HG03159 (cell line): Measurements from ENCODE around the gene DOK7.
"Not testable (repeated sequence)": the region's sequence is repeated elsewhere in the genome, so short reads cannot be mapped to it uniquely, and the experiment has no call there.

ENCODE experiments used
- ATAC-seq: cut with Tn5 transposase; IDR thresholded peaks from one replicate; pipeline ENCODE4 v1.9.1; 2021; ENCODE audit warnings: mild to moderate bottlenecking, moderate library complexity; ENCODE audit not compliant: unreplicated experiment

Gene DOK7

DNA sequence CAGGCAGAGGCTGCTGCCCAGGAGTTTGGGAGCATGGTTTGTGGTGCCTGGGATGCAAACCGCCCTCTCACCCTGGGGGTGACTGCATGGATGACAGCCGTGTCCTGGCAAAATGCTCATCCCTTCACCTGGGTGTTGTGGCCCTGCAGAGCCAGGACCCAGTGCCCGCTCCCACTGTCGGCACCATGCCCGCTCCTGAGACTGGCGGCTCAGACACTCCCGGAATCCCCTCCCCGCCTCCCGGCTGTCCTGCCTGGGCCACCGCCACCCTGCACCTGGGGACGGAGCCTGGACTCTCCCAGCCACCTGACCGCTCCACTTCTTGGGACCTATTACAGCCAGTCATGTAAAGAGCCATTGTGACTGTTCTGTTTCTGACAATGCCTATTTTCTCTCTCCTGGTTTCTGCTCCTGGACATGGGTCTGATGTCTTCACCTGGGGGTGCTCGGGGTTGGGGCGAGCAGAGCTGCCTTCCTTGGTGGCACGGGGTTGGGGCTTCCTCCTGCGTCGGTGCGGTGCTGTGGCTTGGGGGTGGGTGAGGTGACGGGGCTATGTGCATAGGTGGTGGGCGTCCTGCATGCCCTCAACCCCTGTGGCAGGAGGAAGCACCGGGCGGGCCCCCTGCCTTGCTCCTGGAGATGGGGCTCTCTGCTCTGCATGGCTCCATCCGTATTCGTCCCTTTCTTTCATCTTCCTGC lies 38.2 kb downstream of the DOK7 start:
- no peak for ATAC-seq

DNA sequence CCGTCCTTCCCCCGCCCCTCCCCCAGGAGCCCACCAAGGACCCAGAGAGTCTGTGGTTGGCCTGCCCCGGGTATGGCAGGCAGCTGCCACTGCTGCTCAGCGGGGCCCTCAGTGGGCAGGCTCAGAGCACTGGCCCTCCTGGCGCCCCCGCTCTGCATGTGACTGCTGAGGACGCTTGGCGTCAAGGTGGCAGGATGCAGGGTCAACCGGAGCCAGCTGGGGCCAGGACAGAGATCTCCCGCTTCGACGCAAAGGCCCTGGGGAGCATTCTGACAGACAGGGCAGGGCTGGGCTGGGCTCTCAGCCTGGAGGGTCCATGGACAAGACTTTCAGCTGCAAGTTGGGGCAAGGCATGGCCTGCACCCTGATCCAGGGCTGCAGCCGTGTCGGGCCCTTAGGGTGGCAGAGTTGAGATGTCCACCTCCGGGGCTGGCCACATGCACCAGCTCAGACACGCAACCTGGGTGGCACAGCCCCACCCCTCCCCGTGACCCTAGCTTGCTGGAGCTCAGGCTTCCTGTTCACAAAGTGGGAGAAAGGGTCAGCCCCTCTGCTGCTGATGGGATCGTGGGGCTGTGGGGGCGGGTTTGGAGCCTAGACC lies 38.8 kb downstream of the DOK7 start:
- no peak for ATAC-seq

DNA sequence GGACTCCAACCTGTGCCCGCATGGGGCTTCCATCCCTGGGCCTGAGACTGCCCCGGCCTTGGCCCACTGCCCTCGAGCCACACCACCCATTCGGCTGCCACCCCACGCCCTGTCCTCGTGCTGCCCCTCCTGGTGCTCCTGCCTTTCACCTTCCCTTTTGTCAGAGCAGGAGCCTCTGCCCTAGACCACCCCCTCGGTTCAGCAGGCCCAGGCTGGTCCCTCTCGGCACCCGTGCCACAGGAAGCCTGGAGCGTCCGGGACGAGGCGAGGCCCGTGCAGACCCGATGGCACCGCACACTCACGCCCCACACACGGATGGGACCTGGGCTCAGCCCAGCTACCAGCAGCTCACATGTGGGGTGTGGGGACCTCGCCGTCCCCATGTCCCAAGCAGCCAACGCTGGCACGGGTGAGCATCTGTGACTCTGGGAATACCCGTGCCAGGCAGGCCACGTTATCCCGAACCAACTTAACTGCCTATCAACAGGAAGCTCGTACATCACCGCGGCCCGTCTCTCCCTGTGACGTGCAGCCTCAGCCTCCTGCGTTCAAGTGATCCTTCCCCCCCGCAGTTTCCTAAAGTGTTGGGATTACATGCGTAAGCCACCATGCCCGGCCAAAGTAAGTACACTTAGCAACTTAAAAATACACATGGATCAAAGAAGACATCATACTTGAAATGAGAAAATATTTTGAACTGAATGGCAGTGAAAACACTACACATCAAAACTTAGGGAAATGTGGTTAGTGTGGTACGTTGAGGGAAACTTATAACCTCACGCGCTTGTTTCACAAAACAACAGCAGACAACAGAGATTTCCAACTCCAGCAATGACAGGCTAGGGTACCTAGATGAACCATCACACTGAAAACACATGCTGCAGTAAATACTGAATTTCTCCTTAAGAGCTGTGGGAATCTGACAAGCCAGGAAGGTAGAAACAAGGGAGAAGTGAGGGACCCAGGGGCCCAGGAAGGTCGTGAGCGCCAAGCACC lies 40.1 kb downstream of the DOK7 start:
- ATAC-seq, result no peak

DNA sequence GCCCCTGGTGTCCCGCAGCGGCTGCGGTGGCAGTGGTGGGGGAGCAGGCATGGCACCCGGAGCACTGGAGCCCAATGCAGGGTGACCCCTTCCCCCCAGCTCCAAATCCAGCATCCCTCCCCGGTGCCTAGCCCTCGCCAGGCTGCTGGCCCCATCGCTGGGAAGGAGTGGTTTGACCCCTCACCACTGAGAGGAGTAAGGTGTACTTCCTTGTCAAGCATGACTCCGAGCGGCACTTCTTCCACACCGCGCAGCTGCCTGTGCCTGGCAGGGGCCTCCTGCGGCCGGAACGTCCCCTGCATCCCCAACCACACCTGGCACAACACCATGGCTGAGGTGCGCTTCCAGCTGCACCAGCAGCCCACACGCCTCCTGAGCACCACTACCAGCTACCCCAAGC lies 42.1 kb downstream of the DOK7 start:
- no peak for ATAC-seq

DNA sequence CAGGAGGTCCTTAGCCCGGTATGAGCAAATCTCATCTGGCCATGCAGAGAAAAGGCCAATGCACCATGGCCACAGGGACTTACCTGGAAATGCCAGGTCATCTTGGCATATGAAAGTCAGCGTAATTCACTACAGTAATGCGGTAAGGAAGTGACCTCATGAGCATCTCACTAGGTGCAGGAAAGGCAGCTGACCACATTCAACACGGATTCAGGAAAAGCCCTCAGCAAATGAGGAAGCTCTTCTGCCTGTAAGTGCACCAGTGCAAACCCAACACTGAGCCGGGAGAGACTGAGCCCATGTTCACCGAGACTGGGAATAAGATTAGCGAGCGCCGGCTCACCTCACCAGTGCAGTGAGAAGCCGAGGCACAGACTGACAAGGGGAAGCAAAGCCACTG lies 45.4 kb downstream of the DOK7 start:
- ATAC-seq, result no peak

DNA sequence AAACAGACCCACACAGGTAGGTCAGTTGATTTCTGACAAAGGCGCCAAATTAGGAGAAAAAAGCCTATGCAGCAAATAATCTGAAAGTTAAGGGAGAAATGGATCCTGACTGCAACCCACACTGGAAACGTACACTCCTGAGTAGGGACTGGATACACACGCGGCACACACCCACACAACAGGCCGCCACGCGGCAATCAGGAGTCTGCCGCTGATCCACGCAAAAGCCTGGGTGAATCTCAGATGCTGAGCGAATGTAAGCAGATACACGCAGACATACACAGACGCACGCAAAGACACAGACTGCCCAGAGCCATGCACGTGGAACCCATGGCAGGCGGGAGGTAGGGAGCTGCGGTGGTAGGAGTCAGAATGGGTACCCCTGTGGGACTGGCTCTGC lies 47.4 kb downstream of the DOK7 start:
- ATAC-seq, result no peak

DNA sequence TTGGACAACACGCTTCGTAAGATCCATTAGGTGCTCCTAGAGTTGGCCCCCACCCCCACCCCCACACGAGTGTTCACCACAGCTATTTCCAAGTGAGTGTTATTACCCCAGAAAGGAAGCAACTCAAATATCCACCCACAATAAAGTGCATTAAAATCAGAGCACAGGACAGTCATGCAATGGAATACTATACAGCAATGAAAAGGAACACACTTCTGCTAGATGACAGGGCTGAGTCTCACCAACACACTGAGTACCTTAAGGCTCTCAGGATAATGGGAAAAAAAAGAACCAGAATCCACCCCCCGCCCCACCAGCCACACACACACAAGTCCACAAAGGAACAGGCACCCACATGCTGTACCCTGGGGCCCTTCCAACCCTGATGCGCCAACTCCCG lies 48.1 kb downstream of the DOK7 start:
- ATAC-seq, result no peak

DNA sequence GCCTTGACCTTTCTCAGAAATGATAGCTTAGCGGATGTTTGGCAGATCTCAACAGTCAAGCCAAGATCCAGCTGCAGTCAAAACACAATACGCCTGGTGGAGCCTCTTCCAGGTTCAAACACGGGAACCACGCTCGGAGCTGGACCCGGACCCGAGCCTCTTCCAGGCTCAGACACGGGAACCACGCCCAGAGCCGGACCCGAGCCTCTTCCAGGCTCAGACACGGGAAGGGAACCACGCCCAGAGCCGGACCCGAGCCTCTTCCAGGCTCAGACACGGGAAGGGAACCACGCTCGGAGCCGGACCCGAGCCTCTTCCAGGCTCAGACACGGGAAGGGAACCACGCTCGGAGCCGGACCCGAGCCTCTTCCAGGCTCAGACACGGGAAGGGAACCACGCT lies 48.5 kb downstream of the DOK7 start:
- not testable (repeated sequence) for ATAC-seq

DNA sequence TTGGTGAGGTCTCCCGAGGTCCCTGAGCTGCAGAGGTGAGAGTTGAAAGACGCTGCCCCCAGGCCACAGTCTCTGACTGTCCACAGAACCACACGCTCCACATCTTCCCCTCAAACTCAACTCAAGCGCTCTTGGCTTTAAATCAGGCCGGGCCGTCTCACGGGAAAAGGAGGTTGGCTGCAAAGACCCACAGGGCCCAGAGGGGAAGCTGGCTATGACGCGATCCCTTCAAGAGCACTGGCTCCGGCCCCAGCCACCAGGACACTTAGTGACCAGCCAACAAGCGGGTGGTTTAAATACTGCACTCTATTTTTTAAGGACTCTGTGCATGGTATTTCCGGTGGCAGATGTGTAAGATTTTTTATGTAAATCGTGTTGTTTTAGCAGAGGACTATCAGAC lies 49.2 kb downstream of the DOK7 start:
- ATAC-seq, result no peak

DNA sequence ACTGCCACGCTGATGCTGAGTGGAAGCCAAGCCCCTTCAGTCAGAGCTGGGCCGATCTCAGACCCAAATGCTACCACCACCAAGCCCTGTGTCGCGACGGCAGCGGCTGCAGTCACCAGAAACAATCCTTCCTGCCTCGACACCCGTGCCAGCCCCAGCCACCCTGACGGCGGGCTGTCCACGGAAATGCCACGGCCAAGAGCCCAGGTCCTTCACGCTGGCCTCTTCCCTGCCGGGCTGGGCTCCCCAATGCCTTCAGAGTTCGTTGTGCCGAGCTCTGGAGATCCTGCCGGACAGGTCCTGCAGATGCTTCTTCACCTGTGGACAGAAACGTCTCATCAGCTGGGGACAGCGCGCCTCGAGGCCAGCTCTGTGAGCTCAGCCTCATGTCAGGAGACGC lies 49.6 kb downstream of the DOK7 start:
- no peak for ATAC-seq

DNA sequence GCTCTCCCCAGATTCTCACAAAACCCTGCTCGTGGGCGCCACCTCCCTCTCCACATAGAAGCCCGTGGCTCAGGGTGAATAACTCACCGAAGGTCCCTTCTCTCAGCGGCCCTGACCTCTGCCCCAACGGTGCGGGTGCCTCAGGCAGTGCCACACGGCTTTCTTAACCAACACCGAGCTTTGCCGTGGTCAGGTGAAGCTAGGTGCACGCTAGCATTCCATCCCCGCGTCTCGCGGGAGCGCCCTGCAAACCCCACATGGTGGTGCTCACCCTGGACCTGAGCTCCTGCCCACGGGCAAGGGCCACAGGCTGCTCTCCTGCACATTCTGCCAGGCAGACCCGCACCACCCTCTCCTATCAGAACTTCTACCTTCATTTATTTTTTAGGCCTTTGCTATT lies 50.7 kb downstream of the DOK7 start:
- no peak for ATAC-seq

DNA sequence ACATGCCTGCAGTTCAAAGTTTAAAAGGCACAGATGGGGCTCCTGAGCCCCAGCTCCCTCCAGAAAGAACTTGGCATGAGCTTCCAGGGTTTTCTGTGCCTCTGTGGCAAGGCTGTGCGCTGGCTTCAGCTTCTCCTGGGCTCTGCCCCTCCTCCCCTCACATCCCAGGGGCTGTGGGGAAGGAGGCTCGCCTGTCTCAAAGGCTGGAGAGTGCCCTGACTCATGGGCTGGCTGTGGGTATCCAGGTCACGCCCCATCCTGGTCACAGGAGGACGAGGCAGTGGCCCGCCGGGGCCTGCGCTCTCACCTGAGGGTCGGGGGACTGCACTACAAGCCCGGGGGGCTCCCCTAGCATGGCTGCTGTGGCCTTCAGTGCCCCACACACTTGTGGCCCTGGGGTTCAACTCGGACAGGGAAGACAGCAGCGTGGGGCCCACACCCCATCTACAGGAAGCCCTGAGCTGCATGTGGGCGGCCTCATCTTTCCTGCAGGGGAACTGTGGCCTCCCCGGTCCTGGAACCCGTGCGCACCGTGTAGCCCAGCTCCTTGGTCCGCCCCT lies 51.2 kb downstream of the DOK7 start:
- ATAC-seq, result no peak

DNA sequence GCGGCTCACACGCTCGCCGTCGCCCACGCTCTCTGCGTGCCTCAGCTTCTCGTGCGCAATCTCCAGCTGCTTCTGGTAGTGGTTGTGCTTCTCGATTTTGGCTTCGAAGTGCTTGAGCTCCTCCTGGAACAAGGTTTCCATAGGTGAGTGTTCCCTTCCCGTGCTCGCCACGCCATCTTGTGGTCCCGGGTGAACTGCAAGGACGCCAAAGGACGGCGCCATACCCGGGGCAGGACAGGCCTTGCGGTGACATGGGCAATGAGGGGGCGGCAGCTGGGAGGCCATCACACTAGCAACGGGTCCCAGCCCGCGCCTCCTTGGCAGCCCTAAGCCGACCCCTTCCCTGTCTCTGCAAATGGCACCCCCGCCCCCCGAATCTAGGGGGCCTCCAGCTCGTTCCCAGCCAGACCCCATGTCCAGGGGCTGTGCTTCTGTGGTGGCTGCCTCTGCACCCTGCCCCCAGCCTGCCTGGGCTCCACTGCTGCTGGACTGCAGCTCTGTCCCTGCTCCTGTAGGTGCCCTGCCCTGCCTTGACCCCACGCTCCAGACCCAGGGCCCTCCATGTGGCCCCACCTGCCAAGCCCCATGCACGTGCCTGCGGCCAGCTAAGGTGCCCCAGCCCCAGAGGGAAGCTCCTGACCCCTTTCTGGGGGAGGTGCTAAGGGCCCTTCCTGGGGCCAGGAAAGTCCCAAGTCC lies 51.8 kb downstream of the DOK7 start:
- ATAC-seq, result no peak

DNA sequence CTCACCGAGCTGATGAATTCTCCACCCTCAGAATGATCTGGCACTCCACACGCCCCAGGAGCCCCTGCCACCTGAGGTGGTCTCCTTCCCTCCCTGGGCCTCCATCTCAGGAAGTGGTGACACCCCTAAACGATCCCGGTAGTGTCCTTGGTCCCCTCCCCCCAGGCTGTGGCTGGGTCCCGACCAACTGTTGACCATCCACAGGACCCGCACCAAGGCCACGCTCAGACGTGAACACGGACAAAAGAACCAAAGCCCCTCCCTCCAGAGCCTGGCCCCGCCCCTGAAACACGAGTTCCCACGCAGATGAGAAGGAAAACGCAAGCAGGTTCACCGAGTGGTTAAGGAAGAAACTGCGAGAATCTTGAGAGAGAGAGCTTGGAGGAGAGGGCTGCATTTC lies 52.5 kb downstream of the DOK7 start:
- ATAC-seq, result no peak

DNA sequence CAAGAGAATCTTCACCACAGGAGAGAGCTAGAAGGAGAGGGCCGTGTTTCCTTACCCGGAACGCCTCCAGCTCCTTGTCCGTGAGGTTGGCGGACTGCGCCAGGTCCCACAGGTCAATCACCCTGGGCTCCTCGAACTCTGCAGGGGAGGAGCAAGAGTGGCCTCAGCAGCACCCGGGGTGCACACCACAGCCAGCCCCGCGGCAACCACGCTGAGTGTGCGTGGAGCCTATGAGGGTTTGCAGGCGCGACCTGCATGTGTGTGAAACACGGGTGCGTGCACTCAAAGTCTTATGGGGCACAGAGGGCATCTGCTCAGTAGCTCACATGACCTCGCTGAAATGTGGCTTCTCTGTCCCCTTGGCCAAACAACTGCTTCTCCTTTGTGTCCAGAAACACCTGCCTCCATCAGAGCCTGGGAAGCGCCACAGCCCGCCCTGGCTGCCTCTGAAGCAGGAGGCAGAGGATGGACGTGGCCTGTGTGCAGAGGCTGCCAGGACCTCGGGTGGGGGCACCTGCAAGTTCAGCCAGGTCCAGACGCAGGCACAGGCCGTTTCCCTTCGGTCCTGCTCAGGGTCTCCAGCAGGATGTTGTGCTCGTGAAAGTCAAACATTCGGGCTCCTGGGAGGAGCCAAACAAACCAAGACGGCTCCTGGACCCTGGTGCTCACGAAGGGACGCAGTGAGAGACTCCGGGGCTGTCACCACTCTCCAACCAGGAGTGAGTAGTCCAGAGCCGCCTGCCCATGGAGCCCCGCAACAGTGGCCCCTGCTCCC lies 53.1 kb downstream of the DOK7 start:
- no peak for ATAC-seq

DNA sequence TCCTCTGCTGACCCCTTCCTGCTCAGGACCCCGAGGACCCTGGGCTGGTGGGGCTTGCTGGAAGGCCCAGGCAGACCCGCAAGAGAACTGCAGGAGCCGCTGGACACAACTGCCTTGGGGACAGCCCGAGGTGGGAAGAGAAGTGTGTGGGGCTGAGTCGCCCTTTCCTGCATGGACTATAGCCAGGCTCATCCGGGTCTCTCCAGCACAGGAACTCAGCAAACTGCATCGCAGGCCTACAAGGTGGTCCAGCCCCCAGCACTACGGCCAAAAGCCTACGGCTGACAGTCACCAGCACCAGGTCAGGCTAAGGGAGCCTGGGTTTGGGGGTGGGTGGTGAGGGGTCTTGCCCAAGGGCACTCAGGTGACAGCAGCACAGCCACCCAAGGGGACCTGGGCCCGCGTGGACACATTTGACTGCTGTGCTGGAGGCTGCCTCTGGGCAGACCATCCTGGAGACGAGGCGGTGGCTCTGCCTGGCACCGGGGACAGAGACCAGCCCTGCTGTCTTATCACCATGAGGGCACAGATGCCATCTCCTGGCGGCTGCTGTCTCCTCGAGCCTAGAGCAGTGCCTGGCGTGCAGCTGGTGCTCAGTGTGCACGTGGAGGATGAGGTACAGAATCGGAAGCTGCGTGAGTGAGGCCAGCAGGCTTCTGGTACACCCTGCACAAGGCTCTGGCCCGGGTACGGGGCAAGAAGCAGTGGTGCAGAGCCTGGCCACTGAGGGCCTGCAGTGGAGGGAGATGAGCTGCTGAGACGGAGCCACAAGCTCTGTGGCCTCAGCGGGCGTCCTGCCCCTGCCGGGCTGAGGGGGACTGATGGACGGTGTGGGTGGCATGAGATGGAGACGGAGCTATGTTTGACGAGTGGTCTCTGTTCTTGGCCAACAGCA lies 54.0 kb downstream of the DOK7 start:
- ATAC-seq, result no peak

DNA sequence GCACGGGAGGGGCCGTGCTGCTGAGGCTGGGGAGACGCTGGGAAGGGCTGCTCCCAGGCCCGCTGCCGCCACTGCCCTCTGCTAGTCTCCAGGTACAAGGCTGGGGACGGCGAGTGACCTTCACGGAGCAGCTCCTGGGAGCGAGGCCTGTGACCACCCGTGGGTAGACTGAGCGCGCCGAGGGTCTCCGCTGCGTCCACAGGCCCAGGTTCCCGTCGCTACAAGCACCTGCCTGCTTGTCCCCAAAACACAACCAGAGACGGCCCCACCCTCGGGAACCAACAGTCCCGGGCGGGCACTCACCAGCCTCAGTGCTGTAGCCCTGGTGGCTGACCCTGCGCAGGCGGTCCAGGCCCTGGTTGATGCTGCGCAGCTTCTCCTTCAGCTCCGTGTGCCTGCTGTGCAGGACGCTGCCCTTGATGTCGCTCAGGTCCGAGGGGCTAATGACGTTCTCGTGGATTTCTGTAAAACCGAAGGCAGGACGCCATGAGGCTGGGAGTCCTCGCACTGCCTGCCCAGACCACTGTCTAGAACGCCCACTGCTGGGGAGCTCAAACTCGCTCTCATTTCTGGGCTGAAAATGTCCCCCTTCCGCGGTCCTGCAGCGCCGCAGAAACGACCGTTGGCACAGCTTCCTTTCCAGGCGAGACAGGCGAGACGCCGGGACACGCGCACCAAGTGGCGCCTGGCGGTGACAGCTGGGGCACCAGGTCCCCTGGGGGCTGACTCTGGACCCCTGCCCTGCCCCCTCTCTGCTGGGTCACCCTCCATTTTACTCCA lies 54.8 kb downstream of the DOK7 start:
- no peak for ATAC-seq

DNA sequence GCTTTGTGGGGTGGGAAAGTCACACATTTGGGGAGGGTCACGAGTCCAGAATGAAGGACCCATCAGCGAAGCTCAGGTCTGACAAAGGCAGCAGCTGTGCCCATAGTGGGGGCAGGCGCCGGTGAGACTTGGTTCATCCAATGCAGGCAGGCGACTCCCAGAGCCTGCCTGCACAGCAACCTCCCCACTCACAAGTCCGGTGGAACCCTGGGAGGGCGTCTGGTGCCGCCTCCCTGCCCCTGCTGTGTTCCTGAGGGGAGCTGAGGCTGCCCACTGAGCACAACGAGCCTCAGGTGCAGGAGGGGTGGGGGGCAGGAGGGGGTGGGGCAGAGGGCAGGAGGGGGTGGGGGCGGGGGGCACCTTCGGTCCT lies 55.4 kb downstream of the DOK7 start:
- no peak for ATAC-seq
